Esophagus muscularis mucosa (tissue), 4 donors: ENCODE data around the gene GFI1.

ENCODE experiments used
- EP300 ChIP-seq: sonication (generic); formaldehyde crosslinking; IDR thresholded peaks from one replicate; pipeline ENCODE4 v1.6.1; 2017; ENCODE audit warnings: antibody characterized with exemption
- POLR2A ChIP-seq: fragments of 450-650 bp; IDR thresholded peaks from one replicate; pipeline ENCODE4 v1.6.1; 2017; ENCODE audit warnings: antibody characterized with exemption, moderate library complexity, mild to moderate bottlenecking, low read depth
- TF ChIP-seq, protein P1 (sequence below), 3 experiments: fragments of 200-600 bp in 2 of 3; fragments of 450-650 bp in 1 of 3; sonication (generic) in 2 of 3; IDR thresholded peaks; one replicate each; pipeline ENCODE4 v1.5.1; 2017 to 2019; ENCODE audit warnings: antibody characterized with exemption in 3 of 3, mild to moderate bottlenecking in 2 of 3, moderate library complexity in 1 of 3

DNA sequence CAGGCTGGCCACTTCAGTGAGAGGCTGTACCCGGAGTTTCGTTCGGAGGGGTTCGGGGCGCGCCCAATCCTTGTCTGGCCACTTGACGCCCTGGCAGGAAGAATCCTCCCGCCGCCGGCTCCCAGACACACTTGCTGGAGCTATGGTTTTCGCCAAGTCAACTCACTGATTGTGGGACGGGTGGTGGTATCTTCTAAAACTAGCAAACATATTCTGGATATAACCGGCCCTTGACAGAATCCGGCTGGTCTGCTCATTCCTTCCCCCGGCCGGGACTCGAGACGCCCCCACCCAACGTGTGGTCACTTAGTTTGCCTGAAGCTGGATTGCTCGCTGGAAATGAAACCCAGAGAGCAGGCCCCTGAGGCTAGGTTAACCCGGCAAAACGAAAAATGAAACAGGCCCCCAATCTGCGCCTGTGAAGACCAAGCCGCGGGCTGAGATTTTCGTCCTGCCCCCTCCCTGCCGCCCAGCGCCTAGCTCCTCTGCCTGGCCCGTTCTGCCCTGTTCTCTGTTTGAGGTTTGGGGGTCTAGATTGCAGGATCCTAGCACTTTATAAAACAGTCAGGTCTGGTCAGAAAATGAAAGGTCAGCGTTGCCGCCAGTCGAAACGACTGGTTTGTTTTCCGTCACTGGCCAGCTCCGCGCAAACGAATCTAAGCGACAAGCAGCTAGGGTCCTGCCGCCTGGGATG lies 4.6 kb downstream of the GFI1 start:
- TF ChIP-seq, protein P1, sequence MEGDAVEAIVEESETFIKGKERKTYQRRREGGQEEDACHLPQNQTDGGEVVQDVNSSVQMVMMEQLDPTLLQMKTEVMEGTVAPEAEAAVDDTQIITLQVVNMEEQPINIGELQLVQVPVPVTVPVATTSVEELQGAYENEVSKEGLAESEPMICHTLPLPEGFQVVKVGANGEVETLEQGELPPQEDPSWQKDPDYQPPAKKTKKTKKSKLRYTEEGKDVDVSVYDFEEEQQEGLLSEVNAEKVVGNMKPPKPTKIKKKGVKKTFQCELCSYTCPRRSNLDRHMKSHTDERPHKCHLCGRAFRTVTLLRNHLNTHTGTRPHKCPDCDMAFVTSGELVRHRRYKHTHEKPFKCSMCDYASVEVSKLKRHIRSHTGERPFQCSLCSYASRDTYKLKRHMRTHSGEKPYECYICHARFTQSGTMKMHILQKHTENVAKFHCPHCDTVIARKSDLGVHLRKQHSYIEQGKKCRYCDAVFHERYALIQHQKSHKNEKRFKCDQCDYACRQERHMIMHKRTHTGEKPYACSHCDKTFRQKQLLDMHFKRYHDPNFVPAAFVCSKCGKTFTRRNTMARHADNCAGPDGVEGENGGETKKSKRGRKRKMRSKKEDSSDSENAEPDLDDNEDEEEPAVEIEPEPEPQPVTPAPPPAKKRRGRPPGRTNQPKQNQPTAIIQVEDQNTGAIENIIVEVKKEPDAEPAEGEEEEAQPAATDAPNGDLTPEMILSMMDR (IDR thresholded peaks at IDR 0.05), result no peak
- TF ChIP-seq EP300, result no peak
- TF ChIP-seq POLR2A, result no peak
